Inferior parietal cortex (tissue), 1 donor: Measurements from ENCODE around the gene SPATC1L.
A peak's percentile ranks its signal among the peaks of the same experiment; 100 is the strongest.
"Not testable (repeated sequence)": the region's sequence is repeated elsewhere in the genome, so short reads cannot be mapped to it uniquely, and the experiment has no call there.

Source experiments
- DNase-seq: peaks from one replicate; pipeline ENCODE4 v3.0.0-alpha.2; 2016; ENCODE audit errors: extremely low spot score

The SPATC1L gene

DNA sequence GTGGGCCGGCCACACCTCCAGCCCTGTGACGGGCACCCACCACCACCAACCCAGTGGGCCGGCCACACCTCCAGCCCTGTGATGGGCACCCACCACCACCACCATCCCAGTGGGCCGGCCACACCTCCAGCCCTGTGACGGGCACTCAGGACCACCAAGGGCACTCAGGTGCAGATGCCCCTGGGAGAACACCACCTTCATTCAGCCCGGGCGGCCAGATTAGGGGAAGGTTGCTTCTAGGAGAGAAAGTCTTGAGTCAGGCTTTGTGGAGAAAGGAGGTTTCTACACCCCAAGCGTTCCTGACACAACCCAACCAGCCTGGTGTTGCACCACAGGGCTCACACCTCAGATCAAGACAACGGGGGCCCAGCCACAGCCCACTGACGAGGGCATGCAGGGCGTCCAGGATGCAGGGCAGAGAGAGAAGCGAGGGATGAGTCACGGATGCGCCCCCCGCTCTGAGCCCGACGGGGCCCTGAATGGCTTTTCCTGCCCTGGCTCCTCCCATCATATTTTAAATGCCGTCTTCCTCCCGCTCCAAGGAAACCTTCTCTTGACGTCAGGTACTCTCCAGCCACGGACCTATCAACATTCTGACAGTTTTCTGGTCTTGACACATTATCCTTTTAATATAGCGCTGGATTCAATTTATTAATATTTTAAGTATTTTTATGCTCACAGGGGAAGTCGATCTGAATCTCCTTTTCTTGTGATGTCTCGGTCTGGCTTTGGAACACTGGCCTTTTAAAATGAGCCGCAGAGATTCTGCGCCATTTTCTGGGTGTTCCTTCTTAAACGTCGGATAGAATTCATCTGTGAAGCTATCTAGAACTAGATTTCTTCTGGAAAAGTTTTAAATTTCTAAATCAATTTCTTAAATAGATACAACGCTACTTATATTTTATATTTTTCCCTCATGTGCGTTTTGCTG lies 631 bp upstream of the SPATC1L start:
- DNase-seq = peak; percentile 74

DNA sequence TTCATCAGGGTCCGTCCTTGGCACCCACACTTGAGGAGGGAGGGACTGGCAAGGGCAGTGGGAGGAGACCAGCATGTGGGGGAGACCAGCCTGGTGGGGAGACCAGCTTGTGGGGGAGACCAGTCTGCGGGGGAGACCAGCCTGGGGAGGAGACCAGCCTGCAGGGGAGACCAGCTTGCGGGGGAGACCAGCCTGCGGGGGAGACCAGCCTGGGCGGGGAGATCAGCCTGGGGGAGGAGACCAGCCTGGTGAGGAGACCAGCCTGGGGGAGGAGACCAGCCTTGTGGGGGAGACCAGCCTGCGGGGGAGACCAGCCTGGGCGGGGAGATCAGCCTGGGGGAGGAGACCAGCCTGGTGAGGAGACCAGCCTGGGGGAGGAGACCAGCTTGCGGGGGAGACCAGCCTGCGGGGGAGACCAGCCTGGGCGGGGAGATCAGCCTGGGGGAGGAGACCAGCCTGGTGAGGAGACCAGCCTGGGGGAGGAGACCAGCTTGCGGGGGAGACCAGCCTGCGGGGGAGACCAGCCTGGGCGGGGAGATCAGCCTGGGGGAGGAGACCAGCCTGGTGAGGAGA lies 836 bp downstream of the SPATC1L start:
- DNase-seq = not testable (repeated sequence)

DNA sequence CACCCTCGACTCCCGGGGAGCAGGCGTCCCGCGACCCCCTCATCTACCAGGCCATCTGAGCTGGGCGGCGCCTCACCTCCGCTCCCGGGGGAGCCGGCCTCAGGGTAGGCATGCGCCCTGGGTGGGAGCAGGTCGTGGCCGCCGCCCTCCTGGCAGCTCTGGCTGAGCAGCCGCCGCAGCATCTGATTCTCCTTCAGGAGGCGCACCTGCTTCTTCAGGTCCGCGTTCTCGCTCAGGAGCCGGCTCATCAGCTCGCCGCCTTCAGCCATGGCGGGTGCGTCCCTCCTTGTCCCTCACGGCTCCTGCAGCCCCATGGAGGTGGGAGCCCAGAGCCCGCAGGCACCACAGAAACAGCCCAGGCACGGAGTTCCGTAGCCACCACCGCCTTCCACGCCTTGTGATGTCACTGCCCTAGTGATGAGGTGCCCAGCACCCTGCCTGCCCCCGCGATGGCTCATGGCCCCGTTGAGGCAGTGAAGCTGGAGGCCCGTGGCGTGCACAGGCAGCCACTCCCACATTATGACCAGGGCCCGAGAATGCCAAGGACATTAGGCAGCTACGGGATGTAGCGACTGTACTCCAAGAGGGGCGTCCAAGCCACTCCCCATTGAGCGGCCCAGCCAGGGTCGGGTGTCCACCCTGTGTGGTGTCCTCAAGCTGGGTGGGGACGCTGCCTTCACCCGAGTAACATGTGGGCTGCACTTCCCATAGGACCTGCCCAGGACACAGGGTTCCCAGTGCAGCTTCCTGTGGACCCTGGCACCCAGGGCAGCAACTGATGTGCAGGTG lies 1.5 kb downstream of the SPATC1L start:
- no peak for DNase-seq

DNA sequence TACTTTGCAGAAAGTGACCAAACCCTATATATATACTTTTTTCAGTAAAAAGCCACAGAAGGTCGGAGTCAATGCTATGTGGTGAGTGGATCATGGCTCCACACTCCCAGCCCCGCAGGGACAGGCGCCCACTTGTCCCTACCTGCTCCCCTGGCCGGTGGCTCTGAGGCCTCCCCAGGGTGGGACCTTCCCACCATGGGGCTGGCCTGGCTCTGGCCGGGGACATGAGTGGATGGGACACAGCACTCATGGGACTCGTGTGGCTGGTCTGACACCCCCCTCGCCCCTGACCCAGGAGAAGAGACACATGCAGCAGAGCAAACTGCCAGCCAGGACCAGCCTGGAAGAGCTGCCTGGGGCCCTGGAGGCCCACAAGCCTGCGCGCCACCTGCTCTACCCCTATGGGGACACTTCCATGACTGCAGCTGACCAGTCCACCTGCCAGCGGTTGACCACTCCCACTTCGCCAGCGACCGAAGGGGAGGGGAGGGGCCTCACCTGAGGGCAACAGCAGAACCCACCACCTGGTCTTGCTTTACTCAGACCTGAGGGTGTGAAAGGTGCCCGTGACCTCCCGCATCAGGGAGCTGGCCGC lies 2.2 kb downstream of the SPATC1L start:
- no peak for DNase-seq

DNA sequence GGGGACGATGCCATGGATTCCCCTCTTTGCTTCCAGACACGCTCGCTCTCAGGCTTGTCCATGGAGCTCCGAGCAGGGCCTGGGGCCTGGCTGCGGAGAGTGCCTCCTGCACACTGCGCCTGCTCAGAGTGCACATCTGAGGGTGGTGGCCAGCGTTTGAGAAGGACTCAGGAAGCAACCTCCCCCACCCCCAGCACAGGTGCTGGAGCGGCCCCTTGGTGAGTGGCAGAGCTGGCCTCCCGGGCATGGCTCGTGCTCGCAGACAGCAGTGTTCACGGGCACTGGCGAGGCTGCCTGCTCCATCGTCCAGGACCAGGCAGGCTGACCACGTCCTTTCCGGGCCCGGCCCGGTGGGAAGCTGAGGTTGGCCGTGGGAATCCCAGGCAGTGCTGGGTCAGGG lies 2.8 kb downstream of the SPATC1L start:
- no peak for DNase-seq

DNA sequence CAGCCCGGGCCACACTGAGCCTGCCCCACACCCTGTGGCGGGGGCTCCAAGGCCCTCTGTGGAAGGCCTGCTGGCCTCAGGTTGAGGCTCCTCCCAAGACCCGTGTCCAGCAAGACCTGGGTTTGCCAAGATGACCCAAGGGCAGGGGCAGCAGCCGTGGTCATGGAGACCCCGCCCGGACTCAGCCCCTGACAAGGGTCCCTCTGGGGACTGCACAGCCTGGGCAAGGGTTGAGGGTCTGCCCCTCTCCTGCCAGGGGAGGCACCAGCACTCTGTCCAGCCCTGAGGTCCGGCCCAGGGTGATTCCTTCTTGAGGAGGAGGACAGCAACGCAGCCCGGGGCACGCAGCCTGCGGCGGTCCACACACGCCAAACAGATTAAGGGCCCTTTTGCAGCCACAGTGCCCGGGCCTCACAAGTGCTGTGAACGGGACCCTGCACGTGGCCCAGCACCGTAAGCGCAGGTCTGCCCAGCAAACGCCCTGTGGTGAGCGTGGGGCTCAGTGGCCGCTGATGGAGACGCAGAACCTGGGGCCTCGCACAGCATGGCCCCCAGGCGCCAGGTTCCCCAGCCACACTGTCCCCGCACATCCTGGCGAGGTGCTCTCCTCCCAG lies 3.4 kb downstream of the SPATC1L start:
- DNase-seq = no peak

DNA sequence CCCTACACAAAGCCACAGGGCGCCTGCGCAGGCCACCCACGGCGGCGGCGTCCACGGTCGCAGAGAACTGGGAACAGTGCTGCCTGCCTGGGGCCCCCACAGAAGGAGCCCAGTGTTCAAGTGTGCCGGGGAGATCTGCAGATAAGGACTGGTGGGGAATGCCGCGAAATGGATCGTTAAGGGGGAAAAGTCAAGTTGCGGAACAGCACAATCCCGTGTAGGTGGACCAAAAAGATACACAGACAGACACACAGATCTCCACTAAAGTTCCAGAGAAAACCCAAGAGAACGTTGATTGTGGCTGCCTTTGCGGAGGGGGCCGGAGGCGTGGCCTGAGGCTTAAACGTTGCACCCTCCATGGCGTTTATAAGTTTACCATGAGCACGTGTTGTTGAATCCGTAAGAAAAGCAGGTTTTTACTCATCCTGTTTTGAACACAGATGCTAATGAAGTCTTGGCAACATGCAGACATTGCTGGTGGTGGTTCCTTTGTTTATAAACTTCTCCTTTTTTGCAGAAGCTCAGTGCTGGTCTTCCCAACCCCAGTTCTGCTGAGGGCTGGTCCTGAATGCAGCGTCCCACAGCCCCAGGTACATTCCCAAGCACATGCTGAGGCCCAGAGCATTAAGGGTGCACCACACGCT lies 4.1 kb downstream of the SPATC1L start:
- no peak for DNase-seq

DNA sequence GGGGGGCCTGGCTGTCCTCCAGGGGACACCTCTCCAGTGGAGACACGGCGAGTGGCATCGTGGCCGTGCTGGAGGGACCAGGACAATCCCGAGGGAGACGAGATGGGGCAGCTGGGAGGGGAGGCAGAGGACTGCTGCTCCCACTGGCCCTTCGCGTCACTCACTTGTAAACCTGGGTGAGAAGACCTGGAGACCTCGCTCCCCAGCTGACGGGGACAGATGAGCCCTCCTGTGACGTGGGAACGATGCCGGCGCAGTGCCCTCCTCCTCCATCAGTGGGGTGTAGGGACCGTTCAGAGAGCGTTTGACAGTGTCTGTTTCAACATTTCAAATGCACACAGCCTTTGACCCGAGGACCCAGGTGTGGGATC lies 4.6 kb downstream of the SPATC1L start:
- no peak for DNase-seq

DNA sequence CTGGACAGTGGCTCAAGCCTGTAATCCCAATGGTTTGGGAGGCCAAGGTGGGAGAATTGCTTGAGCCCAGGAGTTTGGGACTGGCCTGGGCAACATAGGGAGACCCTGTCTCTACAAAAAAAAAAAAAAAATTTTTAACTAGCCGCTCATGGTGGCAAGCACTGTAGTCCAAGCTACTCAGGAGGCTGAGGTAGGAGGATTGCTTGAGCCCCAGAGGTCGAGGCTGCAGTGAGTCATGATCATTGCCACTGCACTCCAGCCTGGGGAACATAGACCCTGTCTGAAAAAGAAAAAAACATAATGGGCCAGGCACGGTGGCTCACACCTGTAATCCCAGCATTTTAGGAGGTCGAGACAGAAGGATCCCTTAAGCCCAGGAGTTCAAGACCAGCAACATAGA lies 5.3 kb downstream of the SPATC1L start:
- no peak for DNase-seq

DNA sequence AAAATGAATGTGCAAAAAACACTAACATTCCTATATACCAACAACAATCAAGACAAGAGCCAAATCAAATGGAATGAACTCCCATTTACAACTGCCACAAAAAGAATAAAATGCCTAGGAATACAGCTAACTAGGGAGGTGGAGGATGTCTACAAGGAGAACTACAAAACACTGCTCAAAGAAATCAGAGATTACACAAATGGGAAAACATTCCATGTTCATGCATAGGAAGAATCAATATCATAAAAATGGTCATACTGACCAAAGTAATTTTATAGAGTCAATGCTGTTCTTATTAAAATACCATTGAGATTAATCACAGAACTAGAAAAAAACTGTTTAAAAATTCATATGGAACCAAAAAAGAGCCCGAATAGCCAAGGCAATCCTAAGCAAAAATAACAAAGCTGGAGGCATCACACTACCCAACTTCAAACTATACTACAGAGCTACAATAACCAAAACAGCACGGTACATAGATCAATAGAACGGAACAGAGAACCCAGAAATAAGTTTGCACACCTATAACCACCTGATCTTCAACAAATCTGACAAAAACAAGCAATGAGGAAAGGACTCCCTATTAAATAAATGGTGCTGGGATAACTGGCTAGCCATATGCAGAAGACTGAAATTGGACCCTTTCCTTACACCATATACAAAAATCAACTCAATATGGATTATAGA lies 7.7 kb downstream of the SPATC1L start:
- DNase-seq = not testable (repeated sequence)

DNA sequence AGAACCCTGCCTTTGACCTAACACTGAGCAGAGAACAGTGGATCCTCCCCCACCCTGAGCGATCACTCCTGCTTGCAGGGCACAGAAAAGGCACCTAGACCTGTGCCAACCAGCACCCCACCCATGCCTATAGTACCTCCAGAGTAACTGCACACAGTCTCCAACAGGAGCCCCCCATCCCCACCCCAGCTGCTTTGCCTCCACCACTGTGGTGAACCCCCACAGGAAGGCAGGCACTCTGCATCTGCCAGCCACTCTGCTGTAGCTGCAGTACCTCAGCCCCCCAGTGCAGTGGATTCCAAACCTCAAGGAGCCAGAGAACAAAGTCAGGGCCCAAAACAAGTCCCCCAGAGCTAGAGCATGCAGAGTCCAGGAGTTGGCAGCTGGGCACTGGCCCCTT lies 10.7 kb downstream of the SPATC1L start:
- no peak for DNase-seq

DNA sequence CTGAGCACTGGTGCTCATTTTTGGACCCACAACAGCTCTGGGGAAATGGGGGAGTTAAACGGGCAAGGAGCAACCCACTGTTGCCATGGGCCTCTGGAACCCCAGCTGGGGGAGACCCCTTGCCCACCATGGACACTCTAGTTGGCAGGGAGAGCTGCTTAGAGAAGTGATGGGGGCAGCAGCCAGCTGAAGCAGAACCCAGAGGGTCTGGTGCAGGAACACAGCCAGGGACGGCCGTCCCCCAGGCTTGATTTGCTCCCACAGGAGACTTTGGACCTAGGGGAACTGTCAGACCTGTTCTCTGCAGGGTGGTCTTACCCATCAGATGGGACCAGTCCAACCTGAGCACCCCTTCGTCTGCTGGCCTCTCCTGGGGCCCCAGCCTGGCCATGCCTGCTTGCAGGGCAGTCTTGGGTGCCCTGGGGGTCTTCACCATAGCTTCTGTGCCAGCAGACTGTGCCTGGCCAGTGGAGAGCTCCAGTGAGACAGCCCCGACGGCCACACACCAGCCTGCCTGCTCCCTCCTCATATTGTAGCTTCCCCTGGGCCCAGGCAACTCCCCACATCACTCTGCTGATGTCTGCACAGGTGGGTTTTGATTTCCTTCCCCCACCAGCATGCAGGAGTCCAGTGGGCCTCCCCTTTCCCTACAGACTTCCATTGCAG lies 11.3 kb downstream of the SPATC1L start:
- no peak for DNase-seq

DNA sequence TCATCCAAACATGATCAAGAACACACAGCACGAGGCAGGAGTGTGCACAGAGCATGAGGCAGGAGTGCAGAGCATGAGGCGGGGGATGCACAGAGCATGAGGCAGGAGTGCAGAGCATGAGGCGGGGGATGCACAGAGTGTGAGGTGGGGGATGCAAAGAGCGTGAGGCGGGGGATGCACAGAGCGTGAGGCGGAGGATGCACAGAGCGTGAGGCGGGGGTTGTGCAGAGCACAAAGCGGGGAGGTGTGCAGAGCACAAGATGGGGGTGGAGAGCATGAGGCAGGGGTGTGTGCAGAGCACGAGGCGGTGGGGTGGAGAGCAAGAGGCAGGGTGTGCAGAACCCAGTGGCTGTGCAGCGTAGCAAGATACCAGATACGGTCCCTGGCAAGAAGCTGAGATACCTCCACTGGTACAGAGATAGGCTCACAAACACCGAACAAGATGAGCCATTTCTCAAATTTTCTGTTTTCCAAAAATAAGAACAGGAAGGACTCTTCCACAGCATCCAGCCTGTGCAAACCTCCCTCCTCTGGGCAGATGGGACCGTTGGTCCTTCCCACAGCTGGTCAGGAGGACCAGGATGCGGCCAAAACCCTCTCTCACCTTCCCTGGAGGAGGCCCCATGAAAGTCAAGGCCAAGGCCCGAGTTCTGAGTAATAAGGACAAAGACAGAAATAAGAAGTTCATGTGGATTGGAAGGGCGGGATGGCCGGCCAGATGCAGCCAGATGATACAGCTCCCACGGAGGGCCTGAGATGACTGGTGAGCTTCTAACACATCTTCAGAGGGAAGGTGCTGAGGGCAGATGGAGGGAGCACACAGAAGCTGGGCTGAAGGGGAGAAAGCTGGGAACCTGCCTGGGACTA lies 12.0 kb downstream of the SPATC1L start:
- no peak for DNase-seq

DNA sequence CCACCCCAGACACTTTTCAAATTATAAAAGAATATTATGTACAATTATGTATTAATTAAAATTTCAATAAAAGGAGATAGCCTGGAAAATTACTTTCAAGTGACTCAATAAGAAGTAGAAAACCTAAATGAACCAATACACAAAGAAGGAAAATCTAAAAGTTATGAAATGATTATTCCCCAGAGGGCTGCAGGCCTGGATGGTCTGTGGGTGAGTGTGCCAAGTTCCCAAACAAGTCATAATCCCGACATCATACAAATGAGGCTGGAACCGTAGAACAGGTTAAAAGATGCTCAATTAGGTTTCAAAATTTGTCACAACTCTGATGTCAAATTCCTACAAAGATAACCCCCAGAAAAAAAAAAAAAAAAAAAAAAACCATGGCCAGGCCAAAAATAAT lies 12.7 kb downstream of the SPATC1L start:
- no peak for DNase-seq

DNA sequence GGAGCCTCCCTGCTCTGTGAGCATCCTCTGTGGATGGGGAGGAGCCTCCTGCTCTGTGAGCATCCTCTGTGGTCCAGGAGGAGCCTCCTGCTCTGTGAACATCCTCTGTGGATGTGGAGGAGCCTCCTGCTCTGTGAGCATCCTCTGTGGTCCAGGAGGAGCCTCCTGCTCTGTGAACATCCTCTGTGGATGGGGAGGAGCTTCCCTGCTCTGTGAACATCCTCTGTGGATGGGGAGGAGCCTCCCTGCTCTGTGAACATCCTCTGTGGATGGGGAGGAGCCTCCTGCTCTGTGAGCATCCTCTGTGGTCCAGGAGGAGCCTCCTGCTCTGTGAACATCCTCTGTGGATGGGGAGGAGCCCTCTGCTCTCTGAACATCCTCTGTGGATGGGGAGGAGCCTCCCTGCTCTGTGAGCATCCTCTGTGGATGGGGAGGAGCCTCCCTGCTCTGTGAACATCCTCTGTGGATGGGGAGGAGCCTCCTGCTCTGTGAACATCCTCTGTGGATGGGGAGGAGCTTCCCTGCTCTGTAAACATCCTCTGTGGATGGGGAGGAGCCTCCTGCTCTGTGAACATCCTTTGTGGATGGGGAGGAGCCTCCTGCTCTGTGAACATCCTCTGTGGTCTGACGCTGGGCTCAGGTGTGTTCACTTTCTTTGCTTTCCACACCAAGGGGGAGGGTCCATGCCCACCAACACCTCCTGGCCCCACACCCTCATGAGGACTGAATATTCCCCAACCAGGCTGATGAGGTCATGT lies 13.6 kb downstream of the SPATC1L start:
- DNase-seq = not testable (repeated sequence)

DNA sequence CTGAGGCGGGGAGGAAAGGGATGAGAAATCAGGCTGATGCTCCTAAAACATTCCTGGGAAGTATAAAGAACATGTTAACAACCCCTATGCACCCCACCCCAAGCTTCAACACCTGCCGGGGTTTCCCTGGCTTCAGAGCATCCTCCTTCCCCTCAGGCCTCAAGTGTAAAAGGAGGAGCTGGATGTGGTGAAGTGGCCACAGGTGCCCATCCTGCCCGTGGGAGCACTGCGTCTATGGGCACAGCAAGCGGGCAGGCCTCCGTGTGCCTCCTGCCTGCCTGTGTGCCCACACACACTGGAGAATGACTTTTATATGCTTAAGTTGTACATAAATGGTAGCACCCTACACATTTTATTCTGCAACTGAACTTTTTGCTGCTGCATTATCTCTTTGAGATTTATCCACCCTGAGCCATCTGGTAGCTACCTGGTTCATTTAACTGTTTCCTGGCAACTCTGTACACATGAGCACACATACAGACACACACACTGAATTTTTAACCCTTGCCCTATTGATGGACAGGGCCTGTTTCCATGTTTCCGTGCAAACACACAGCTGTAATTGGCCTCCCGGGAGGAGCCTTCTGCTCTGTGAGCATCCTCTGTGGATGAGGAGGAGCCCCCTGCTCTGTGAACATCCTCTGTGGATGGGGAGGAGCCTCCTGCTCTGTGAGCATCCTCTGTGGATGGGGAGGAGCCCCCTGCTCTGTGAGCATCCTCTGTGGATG lies 15.4 kb downstream of the SPATC1L start:
- DNase-seq = no peak

DNA sequence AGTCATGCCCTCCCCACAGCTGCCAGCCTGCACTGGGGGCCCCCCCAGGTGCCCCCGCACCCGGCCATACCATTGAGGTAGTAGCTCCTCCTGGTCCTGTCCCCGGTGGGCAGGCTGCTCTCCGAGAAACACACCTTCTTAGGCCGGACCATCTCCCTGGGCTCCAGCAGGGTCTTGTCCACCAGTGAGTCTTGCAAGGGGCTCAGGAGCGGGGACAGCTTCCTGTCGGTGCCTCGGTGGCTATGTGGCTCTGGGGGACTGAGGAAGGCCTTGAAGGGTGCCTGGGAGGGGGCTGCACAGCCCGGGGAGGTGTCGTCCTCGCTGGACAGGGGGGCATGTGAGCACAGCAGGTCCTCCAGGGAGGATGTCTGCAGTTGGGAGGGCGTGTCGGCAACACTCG lies 16.0 kb downstream of the SPATC1L start:
- no peak for DNase-seq

DNA sequence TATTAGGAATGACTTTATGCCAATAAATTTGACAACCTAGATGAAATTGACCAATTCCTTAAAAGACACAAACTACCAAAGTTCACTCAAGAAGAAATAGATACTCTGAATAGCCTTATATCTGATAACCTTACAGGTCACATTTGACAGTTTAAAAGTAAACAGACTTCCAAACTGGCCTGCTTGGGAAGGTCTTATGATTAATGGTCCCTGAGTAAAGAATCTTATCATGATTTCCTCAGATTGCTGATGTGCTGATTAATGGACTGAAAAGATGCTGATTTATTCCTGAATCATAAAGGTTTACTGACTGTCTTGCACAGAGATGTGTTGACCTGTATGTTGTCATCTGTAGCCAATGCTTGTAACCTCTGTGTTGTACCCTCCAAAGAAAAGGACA lies 19.2 kb downstream of the SPATC1L start:
- no peak for DNase-seq
